HG02973 (cell line): ENCODE measurements around the gene NHERF2.

Experiments
- ATAC-seq: cut with Tn5 transposase; IDR thresholded peaks from one replicate; pipeline ENCODE4 v1.9.1; 2021; ENCODE audit warnings: moderate library complexity; ENCODE audit not compliant: unreplicated experiment

The NHERF2 gene

GRCh38 chr16:2039274-2040031 lies 12.8 kb downstream of the NHERF2 start:
- ATAC-seq = no peak

DNA sequence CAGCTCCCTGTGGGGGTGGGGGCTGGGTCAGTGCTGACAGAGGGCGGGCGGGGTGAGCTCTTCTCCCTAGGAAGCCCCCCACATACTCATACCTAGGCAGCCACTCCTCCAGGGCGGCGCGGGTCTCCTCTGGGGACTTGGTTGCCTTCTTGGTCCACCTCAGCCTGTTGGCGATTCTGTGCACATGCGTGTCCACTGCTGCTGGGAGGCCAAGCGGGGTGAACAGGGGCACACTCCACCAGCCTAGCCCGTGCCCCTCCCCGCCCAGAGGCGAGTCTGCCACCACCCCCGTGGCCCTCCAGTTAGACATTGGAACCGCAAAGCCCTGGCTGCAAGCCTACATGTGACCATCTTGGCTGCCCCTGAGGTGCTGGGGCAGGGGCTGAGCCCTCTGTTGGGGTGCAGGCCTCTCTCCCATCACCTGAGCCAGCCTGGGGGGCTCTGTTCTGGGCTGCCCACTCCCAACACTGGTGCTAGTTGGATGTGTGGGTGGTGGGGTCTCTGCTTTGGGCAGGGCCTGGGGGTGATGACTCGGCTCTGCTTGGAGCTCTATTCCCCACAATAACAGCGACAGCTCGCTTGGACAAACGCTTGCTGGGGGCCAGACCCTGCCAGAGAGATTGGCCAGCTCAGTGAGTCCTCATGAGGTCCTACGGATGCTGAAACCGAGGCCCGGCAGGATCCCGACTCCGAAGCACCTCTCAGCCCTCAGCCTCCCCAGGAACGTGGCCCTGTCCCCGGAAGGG lies 13.5 kb downstream of the NHERF2 start:
- no peak for ATAC-seq

GRCh38 chr16:2040787-2041522 lies 14.3 kb downstream of the NHERF2 start:
- ATAC-seq = no peak

- ATAC-seq = no peak
Measured at GRCh38 chr16:2042171-2042985, 15.7 kb downstream of the NHERF2 start.

GRCh38 chr16:2042986-2043666 lies 16.4 kb downstream of the NHERF2 start:
- no peak for ATAC-seq

DNA sequence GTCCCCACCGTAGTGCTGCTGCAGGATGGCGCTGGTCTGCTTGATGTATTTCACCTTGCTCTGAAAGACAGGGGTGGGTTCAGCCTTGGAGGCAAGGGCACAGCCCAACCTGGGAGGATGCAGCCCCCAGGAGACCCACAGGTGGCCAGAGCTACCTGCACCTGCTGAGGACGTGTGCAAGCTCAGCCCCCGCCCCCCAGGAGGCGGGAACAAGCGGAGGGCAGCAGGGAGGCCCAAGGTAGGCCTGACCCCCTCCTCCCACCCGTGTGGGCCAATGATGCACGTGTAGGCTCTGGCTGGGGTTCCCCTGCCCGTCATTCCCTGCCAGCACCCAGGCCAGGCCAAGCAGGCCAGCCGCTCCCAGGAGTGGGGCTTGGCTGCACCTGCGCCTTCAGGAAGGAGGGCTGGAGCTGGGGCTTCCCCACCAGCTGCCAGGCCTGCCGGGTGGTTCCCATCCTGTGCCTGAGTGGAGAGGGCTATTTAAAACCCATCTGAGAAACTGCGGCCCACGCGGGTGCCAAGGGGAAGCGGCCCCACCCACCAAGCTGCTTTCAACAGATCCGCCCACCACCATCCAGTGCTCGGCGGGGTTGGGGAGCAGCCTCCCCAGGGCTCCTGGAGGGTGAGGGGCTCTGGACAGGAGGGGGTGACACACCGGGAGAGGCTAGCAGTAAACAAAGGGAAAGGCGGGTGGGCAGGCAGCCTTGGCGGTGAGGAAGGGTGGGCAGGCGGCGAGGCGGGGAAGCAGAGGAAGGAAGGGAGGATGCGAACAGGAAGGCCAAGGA lies 17.2 kb downstream of the NHERF2 start:
- no peak for ATAC-seq

- no peak for ATAC-seq
Measured at GRCh38 chr16:2044541-2044940, 17.8 kb downstream of the NHERF2 start.

- no peak for ATAC-seq
Measured at GRCh38 chr16:2045965-2046892, 19.5 kb downstream of the NHERF2 start.

- ATAC-seq = no peak
Measured at GRCh38 chr16:2046893-2047329, 20.2 kb downstream of the NHERF2 start.

DNA sequence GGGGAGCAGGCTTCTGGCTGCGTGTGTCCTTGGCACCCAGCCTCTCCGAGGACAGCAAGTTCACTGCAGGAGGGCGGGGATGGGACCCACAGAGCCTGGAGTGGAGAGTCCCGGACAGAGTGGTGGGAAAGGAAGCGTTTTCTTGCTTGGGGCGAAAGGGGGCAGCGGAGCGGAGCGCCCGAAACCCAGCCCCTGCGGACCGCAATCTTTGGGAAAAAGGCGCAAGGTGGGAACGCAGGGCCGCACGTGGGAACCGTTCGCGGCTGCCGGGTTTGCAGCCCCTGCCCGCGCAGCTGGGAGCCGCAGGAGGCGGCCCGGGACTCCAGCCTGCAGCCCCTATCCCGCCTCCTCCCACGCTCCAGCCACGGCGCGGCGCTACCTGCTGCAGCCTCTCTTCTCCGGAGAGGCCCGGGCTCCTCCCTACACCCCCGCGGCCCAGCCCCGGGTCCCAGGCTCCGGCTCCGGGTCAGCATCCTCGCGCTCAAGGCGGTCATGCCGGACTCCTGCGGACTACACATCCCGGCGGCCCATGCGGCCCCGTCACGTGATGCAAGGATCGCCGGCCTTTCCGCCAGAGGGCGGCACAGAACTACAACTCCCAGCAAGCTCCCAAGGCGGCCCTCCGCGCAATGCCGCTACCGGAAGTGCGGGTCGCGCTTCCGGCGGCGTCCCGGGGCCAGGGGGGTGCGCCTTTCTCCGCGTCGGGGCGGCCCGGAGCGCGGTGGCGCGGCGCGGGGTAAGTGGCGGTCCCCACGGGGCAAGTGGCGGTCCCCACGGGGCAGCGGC lies 20.8 kb downstream of the NHERF2 start, which contains the start of the genes NTHL1 and TSC2:
TSS of gene NTHL1 (minus strand) at position 505 of the 786 bp plus-strand sequence. CDS start at position 494, 11 bp downstream.
TSS of gene TSC2 (plus strand) at position 656 of the 786 bp plus-strand sequence. CDS start 631 bp downstream, outside the sequence.
- ATAC-seq = peak; percentile 87

- no peak for ATAC-seq
Measured at GRCh38 chr16:2048116-2048543, 21.4 kb downstream of the NHERF2 start.

DNA sequence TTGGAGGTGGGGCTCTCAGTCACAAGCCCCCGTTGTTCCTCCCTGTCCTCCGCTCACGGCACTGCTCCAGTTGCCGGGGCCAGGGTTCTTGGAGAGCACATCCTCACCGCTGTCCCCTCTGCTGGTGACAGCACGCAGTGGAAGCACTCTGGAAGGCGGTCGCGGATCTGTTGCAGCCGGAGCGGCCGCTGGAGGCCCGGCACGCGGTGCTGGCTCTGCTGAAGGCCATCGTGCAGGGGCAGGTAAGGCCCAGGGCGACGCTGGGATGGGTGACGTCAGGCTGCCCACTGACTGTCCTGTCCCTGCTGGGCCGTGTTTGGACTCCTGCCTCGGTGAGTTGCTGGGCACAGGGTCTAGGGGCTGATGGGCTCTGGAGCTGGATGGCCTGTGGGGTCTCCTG lies 26.5 kb downstream of the NHERF2 start:
- ATAC-seq = no peak

DNA sequence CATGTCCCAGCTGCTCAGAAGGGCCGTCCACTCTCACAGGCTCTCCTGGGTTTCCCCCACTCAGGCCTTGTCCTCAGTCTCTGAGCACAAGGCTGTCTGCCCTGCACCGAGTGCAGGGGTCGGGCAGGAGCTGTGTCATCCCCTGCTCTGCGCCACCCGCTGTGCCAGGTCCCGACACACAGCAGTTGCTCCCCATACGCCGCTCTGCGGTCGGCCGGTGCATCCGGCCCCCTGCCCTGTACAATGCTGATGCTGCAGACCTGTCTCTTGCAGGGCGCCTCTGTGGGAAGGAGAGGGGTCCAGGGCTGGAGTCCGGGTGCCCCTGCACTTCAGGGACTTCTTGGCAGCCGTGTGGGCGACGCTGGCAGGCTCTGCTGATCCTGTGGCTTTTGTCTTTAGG lies 27.2 kb downstream of the NHERF2 start:
- ATAC-seq = no peak

DNA sequence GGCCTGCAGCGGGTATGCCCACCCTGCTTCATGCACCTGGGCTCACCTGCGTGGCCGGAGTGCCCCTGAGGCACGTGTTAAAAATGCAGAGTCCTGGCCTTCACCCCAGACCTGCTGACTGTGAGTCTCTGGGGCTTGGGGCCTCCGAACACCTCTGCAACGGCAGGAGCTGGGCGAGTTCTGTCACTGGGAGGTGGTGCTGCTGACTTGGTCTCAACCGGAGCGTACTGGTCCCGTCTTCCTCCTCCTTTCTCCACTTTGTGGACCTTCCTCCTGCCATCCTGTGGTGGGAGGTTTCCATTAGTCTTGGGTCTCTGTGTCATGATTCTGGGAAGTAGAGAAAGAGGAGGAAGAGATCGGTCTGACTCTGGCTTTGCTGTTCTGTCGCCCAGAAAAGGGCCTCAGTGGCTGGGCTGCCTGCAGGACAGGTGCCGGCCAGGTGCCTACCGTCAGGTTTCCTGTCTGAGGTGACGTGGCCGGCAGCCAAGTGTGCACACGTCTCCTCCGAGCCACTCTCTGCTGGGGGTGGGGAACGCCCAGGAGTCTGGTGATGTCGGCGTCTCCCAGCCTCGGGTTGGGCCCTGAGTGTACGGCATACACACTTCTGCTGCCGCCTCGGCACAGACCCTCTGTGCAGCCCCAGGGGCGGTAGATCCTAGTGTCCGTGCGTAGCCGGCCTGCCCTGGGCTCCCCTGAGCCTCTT lies 28.0 kb downstream of the NHERF2 start:
- ATAC-seq = no peak

DNA sequence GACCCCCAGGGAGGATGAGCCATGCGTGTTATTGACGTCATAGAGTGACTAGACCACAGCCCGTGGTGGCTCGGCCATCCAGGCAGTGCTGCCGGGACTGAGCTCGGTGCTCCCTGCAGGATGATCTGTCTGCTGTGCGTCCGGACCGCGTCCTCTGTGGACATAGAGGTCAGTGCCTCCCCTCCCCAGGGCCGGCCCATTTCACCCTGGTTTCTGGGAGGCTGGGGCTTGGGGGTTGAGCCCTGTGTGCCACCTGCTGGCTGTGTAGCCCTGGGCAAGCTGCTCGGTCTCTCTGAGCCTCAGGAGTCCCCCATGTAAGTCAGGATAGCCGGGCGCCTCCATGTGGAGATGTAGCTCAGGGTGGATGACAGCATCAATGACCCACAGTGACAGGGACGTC lies 29.4 kb downstream of the NHERF2 start:
- ATAC-seq = no peak

- ATAC-seq = no peak
Measured at GRCh38 chr16:2056681-2057407, 30.1 kb downstream of the NHERF2 start.
